Left hindlimb (tissue), 1 donor: Measurements from ENCODE around the gene CHCHD6.

Source experiments
- DNase-seq: peaks from one replicate; pipeline ENCODE4 v3.0.0-alpha.2; 2018

The CHCHD6 gene

DNA sequence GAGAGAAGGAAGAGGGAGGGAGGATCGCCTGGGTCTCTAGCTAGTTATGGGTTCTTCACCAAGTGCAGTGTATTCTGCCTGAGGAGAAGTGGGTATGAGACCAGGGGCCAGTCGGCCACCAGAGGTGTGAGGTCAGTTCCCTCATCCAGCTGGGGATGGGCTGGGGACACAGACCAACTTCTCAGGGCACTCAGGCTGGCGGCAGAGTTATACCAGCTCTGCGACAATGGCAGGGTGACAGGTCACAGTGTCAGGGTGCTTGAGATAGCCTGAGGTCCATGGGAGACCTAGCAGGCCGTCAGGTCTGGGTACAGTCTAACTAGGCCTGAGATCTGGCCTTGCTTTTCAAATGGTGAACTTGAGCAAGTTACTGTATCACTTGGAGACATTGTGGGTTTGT lies 247.5 kb downstream of the CHCHD6 start:
- no peak for DNase-seq

DNA sequence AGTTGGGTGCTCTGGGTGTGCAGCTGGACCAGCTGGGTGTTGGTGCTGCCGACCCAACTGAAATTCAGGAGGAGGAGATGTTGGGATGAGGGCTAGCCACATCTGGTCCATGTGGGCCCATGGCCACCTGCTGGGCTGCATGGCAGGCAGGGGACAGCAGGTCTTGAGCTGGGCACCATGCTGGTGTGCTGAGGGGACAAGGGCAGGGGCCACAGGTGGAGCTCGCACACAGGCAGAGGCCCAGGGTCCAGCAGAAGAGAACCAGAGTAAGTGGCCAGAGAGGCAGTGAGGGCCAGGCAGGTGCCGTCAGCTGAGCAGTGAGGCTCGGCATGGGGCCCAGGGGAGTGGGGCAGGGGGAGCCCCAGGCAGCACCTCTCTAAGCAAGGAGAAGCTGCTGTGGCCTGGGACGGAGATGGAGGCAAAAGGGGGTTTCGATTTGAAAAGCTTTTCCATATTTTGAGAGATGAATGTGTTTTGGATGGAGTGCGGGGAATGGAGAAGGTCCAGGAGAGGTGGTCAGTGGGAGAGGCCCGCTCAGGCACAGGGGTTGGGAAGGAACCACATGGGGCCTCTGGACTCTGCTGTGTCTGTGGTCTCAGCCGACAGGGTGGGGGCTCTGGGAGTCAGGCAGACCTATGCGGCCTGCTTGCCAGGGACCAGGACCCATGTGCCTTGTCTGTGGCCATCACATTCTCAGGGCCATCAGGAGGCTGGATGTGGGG lies 248.4 kb downstream of the CHCHD6 start:
- DNase-seq = no peak

DNA sequence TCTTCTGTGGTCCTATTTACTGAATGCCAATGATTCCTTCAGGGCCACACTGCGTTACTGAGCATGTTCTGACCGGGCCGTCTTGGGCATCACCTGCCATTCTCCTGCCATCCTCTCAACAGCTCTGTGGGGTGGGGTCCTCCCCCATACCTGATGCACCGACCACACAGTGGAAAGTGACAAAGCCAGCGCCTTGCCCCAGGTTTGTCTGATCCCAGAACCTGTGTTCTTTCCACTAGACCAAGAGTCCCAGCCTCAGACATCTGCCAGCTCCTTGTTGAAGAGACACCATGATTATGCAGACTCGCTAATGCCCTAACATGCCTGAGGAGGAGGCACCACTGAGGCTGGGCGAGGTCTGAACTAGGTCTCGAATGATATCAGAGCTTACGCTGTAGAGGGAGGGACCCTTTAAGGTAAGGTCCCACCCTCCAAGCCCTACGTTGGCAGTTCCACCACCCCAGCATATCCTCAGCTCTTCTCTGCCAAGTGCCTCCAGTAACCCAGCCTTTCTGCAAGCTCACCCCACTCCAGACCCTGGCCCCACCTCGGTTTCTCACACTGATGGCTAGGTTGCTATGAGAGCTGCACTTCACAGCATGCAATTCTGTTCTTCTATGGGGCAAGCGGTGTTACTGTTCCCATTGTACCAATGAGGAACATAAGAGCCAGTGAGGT lies 249.1 kb downstream of the CHCHD6 start:
- no peak for DNase-seq

DNA sequence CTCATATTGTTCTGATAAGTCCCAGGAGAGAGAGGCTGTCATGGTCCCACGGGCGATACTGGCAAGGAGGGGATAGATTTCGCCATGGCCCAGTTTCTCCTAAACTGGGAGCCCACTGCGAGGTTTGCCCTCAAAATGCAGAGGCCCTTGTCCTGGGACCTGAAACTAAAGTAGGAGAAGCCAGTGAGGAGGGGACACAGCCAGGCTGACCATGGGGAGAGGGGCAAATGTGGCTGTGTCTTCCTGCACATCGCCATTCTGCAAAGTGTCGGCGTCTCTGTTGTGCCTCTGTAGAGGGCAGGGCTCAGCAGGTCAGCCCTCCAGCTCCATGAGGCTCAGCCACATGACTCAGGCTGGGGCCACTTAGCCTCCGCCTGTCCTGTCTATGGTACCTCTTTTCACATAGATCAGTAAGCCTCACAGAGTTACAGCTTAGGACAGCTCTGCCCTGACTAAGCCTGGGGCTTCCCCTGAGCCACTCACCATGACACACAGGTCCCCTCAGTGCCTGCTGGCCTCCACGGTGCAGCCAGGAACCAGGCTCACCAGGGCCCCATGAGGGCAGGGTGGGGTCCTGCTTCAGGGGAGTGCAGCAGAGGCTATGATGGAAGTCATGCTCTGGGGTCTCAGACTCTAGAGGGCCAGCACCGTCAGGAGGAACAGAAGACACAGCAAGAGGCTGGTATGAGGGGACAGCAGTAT lies 250.3 kb downstream of the CHCHD6 start:
- no peak for DNase-seq

DNA sequence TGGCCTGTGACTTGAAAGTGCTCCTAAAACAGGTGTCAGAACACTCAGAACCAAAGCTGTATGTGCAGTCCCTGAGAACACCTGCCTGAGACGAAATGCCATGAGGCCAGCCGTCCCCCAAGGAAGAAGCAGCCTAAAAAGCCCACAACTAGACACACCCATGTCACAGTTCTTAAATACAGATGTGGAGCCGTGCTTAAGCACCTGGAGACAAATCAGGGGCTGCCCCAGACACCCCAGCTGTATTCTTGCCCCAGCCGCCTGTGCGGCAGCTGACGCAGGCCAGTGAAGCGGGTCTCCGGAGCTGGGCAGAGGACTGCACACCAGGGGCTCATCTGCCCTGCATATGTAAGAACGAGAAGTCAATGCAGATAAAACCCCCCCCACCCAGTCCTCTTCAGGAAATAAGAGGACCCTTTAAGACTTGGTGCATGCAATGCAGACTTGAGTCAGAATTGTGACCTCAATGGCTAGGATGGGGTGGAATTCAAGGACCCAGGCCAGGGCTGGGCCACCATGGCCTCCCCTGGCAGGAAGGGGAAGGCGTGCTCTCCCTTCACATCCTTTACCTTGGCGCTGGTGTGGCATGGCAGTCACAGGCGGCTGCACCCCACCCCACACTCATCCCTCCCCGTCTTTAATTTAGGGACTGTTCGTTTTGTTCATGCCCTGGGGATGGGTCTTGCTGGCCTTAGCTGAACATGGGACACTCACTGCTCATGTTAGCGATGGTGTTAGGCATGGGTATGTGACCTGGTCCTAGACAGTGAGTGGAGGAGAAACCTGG lies 251.2 kb downstream of the CHCHD6 start:
- peak; percentile 12 for DNase-seq

DNA sequence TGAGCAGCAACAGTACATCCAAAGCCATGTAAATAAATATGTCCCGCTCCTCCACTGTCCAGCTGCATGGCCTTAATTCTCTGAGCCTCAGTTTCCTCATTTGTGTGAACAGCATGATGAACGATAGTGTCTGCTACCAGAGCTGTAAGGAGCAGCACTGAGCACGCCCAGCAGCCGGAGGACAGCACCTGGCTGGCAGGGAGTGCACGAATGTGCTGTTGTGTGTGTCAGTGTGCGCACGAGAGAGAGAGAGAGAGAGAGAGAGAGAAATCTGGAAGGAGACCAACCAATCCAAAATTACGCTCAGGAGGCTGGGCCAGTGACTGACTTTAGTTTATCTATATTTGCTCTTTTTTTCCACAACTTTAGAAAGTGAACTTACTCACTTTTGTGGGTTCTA lies 252.3 kb downstream of the CHCHD6 start:
- DNase-seq = peak; percentile 24

DNA sequence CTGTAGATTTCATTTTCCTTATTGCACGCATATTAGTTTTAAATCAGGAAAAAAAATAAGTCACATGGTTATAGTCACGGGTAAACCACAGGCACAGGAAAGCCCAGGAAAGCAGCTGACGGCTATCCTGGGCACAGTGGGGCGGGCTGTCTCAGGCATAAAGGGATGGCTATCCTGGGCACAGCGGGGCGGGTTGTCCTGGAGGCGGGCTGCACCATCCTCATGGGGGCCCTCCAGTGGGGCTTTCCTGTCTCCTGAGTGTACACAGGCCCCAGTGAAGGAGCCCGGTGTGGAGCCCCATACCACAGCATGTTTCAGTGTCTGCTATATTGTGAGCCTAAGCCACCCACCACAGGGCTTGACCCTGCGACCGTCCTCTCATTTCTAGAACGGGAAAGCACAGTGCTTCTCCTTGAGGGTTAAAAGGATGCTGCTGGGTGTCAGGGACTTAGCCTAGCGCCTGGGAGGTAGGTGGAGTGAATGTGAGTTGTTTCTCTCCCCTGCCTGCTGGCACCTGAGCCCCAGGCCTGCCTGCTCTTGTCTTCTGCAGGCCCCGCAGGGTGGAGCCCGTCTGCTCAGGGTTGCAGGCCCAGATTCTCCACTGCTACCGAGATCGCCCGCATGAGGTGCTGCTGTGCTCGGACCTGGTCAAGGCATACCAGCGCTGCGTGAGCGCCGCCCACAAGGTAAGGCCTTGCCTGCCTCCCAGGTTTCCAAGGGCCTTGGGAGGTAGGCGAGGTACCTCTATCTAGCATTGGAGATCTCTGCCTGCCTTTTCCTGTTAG lies 253.0 kb downstream of the CHCHD6 start:
- peak; percentile 18 for DNase-seq

DNA sequence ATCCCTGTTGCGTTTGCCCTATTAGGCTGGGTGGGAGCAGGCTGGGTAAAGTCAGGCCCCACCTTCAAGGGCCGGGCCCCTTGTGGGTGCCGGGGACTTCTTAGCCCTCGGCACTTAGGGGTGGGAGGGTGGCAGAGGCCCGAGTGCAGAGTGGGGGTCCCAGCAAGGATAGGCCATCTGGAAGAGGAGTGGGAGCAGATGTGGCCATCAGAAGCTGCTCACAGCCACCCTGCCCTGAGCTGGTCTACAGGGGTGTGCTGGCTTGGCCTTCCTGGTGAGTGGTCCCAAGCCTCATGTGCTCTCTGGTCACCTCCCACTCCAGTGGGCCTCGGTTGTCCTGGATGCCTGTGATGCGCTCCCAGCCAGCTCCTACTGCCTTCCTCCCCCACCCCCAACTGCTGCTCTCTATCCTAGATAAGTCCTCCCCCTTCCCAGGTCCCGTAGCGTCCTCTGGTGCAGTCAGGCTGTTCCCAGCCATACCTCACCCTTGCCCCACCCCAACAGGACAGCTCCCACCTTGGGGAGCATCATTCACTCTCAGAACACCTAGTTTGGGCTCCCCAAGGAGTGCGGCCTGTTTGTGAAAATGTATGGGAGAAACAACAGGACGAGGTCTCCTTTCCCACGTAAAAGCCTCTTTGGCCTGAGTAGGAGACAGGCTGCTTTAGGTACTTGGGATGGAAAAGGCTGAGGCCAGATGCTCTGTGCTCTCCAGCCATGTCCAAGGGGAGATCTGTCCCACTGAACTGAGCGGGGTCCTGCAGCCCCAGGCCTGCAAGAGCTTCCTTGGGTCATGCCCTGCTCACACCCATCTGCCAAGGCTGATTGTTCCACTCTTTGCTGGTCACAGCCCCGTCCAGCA lies 254.0 kb downstream of the CHCHD6 start:
- peak; percentile 7 for DNase-seq

DNA sequence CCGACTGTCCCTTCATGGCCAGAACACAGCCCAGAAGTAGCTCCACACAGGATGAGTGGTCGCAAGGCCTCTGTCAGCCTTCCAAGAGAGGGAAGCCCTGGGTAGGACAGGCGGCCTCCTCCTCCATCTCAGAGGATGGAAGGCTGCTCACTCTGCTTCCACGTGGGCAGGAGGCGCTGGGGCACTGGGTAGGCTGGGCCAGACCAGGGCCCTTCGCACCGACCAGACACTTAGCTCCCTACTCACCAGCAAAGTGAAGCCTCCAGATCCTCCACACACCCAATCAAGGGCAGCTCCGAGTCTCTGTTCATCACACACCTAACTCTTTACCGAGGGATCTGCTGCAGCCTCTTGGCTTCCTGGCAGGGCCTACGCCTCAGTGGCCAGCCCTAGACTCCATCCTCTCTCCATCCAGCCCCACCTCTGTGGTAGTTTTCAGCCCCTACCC lies 254.6 kb downstream of the CHCHD6 start:
- DNase-seq = peak; percentile 15

DNA sequence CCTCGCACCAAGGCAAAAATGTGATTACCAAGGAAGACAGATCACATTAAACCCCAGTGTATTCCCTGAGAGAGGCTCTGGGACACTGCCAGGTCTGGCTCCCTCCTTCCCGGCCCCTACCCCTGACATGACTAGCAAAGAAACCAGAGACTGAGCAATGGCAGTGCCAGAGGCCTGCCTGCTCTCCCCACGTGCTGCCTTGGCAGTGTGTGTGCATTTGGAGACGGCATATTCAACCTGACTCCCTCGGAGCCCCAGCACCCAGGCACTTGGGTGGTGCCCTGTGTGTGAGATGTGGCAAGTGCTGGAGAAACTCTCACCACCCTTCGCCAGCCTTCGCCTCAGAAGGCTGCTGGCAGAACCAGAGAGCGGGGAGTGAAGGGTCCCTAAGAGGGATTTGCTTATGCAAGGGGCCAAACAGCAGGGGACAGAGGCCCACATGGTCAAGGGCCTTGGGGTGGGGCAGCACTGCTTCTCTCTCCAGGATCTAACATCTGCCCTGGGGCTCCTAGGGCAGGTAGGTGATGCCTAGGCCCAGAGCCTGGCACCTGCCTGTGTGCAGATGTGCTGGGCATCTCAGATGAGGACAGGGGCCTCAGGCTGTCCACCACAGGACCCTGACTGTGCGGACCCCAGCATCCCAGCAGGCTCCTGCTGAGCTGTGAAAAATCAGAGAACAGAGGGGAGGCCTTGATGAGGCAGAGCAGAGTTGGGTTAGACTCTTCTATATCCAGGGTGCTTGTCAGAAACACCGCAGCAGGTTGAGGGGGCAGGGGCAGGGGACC lies 255.3 kb downstream of the CHCHD6 start:
- peak; percentile 13 for DNase-seq

DNA sequence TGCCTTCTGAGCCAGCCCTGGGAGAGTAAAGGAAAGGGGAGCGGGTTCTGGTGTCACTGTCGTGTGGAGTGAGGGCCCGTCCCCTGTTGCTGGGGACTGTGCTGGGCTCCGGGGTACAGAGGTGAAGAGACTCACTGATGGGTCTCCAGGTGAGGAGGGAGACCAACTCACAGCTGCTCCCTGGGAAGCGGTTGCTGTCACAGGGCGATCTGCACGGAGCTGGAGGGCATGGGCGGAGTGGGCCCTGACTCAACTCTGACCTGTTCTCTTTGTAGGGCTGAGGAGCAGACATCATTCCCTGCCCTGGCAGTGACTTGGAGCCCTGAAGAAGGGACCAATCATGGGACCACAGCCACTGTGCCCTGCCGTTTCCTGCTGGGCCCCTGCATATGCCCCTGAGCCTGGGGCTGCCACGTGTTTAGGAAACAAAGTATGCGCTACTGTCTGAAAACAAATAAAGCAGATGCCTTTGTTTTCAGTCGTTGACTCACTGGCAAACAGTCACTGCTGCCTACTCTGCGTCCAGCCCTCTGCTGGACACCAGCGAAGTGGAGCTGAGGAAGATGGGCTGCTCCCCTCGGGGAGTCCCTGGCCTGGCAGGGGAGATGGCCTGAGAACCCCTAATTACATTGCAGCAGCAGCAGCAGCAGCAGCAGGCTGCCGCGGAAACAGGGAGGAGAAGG lies 256.0 kb downstream of the CHCHD6 start:
- DNase-seq = peak; percentile 36

DNA sequence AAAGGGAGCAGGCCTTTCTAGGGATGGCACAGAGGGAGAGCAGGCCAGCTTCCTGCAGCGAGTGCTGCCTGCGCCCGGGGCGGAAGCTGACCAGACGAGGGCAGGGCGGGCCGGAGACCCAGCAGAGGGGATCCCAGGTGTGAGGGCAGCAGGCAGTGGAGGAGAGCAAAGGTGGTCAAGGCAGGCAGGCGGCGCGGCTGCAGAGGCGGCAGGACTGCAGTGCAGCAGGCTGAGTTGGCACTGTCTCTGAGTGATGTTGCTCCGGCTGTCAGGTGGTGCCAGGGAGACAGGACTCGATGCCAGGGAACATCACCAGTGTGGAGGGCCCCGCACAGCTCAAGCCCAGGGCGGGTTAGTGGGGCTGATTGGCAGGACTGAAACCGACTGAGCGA lies 256.6 kb downstream of the CHCHD6 start:
- no peak for DNase-seq

DNA sequence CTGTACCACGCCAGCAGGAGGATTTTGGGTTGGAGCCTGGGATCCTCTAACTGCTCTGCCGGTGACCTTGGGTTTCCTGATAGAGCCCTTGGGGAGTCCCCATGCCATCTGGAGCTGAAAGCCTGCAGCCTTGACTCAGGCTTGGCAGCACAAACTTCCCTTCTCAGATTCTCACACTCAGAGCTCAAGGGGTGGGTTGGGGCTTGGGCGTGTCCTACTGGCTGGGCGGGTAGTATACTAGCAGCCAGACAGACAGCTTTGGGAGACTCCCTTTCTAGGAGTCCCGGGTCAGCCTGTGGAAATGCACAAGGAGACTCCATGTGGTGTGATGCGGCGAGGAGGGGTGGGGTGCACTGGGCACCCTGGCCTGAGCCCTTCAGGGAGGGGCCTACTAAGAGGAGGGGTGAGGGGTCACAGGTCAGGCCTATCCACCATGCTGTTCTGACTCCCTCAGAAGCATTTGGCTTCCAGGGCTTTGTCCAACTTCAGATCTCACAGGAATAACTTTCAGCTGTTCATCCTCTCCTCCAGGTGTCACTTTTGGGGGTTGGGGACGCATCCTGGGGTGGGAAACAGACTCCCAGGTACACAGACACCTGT lies 257.3 kb downstream of the CHCHD6 start:
- peak; percentile 72 for DNase-seq

DNA sequence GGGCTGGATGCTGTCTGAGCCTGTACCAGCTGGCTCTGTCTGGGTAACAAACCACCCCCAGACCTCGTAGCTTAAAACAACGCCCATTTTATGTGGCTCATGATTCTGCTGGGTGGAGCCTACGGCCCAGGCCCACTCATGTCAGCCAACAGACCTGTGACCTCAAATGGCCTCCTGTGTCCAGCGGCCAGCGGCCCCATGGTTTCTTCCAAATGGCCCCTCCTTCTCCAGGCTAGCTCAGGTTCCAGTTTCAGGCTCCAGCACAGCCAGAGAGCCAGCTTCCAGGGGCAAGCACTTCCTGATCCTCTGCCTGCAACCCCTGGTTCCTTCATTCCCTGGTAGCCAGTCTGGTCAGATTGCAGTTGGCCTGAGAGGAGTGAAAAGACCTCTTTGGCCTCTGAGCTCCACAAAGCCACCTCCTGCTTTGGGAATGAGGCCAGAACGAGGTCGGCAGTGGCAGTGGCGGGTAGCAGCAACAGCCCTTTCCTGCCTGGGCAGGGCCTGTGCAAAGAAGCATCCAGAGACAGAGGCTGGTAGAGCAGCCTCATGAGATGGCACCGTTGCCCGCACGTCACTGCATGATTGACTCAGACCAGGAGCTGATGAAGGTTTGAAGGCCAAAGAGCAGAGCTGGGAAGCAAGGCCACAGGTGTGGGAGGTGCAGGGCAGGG lies 257.9 kb downstream of the CHCHD6 start:
- peak; percentile 21 for DNase-seq

DNA sequence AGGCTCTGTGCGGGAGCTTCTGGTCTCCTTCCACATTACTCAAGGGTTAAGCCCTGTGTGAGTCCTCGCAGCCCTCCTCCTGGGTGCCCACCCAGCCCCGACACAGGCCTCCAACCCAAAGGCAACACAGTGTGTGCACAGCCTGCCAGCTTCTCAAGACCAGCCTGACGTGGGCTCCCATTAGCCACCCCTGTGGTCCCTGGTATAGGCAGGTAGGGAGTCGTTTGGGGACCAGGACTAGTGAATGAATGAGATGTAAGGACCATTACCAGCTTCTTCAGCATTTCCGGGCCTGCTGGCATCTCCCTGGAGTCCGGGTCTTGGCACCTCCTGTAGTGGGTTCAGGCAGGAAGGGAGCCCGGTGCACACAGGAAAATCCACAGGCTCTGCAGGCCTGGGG lies 258.7 kb downstream of the CHCHD6 start:
- DNase-seq = peak; percentile 13

DNA sequence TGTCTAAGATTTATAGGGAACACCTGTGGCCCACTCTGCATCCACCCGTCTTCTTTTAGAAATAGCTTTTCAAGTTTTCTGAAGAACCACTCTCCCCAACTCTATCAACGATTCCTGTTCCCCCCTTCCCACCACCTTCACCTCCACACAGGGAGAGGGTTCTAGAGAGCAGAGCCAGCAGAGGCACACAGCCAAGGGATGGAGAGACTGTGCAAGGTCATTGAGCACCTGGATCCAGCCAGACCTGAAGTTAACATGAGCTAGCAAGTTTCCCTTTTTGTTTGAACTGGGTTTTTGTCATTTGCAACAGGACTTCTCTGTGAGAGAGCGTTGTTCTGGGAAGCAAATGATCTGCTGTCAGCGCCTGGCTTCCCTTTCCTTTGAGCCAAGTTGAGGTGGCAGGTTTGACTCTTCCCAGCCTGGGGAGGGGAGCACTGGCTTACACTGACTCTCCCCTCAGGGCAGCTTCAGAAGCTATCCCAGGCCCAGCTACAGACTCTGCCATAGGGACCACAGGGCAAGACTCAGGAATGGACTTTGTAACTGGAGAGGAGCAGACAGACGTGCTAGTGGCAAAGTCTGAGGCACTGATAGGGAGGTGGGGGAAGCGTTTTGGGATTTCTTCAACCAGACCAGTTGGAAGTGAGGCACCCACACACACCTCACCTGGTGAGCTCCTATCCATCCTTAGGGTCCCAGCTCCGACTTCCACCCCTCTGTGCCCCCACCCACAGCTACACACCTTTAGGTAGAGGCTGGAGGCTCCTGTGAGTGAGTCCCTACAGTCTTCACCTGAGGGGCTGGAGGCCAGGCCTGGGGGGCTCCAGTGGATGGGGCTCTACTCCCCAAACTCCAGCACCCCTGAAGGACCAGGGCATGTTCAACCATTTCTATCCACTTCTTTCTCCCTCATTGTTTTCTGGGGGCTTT lies 259.5 kb downstream of the CHCHD6 start:
- no peak for DNase-seq

DNA sequence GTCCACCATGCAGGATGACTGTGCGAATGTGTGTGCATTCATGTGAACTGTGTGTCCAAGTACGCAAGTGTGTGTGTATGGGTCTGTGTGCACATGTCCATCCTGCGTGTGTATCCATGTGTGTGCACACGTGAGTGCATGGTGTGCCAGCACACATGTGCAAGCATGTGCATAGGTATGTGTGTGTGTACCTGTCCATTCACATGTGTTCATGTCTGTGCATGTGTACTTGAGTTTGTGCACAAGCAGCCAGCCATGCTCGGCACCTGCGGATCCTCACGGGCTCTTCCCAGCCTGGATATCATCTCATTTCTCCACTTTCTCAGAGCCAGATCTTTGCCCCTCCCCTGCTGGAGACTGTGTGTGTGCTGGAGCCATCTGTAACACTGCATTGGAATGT lies 260.2 kb downstream of the CHCHD6 start:
- DNase-seq = no peak

DNA sequence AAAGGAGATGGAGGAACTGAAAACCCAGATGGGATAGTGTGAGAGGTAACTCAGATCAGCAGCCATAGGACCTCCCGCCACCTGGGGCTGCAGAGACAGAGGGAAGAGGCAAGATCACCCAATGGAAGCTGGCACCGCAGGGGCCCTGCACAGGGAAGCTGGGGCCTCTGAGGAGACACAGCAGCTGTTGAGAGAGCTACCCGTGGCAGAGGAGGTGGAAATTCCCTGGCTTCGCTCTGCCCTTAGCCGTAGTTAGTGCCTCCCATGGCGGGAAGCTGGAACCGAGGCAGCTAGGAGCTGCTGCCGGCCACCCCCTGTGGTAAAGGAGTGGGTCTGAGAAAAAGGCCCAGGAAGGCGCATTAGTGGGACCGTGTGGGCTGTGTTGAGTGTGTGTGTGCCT lies 260.9 kb downstream of the CHCHD6 start:
- DNase-seq = peak; percentile 14
